NCI-H2196 treated with DMSO at 0.1 percent for 48 hours (cell line): ENCODE results near the gene IFNAR2.

ENCODE experiments used
- DNase-seq: peaks from one replicate; lab custom pipeline; 2025; ENCODE audit not compliant: unreplicated experiment; lab: John Stamatoyannopoulos, UW

IFNAR2 gene

GRCh38 chr21:33229784-33230544 is at the start of gene IFNAR2:
Gene IFNAR2 (plus strand): TSS chr21:33229938. CDS start chr21:33241923, 11,985 bp downstream.
- DNase-seq: peak; percentile 53

GRCh38 chr21:33185852-33186251 is 43.9 kb upstream of the IFNAR2 start:
- DNase-seq: no peak

GRCh38 chr21:33187276-33187675 is 42.5 kb upstream of the IFNAR2 start:
- no peak for DNase-seq

DNA sequence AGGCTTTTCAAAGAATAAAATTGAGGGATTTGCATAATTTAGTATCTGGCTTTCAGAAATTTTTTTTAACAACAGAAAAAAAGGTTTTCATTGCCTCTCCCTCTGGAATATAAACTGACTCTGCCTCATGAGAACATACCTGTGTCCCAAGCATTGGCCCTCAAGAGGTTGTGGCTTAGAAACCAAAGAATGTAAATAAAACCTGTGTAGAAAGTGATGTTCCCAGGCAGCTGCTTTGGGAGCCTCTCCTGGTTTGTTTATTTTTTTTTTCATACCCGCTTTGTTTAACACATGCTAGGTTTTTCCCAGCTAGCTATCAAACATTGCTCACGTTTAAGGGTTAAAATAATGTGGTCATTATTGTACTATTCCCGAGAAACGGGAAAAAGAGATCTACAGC is 40.5 kb upstream of the IFNAR2 start:
- DNase-seq: no peak

DNA sequence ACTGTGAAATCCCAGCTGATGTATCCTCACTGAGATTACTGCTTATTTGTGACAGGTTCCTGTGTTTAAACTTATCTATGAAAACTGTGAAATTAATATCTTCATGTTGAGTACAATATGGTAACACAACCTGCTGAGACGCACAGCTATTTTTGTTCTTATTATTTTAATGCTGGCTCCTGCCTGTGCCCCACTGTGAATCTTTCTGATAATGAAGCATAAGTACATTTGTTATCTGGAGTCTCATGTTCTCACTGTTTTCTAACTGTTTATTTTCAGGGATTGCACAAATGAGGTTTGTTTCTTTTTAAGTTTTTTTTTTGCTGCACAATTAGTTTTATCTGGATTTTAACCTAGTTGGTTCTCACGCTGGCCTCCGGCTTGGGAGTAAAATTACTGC is 39.9 kb upstream of the IFNAR2 start:
- DNase-seq: no peak

- DNase-seq: peak; percentile 61
Observed at GRCh38 chr21:33196941-33197374, 32.8 kb upstream of the IFNAR2 start.

- no peak for DNase-seq
Observed at GRCh38 chr21:33197496-33197895, 32.2 kb upstream of the IFNAR2 start.

GRCh38 chr21:33198346-33199099 is 31.2 kb upstream of the IFNAR2 start:
- DNase-seq: no peak

GRCh38 chr21:33199100-33199464 is 30.7 kb upstream of the IFNAR2 start:
- no peak for DNase-seq

- DNase-seq: peak; percentile 81
Observed at GRCh38 chr21:33199516-33200217, 30.1 kb upstream of the IFNAR2 start.

DNA sequence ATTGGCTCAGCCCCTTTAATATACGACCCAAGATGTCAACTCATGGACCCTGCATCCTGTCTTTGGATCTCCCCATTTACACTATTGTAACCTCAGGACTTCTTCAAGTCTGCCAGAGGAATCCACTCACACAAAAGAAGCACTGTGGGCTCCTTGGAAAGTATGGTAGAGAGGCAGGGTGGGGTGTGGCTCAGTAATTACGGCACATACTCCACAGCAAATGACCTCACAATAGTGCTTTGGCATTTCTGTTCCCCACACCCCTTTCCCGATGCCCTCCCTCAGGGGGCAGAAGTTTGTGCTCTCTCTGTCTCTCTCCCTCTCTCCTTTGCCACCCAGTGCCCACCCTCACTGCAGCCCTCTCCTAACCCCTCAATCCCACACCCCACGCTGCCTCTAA is 27.8 kb upstream of the IFNAR2 start:
- DNase-seq: no peak

DNA sequence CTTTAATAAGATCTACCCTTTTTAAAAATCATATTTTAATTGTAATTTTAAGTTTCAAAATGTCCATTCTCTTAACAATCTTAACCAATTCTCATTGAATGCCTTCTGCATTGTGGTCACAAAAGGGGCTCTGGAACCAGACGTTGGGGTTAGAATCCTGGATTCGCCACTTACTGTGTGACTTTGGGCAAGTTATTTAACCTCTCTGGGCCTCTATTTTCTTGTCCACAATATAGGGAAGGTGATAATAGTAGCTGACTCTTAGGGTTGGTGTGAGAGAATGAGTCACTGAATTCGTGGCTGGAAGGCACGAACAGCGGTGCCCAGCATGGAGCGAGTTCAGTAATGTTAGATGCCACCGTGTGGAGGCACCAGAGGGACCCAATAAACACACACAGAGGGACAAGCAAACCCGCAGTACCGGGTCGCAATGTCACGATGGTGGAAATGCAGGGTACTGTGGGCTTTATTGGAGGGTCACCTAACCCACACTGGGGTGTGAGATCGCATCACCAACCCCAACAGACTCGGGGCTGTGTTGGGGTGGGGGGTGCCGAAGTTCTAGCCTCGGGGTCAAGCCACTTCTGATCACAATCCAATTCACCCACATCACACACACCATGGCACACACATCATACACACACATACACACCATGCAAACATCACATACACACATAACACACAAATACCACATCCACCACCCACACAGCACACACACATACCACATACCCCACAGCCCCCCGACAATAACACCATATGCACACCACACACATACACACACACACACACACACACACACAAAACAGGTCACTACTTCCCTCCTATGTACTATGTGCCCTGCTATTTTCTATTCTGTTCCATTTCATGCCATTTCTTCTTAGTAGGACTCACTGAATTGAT is 27.0 kb upstream of the IFNAR2 start:
- no peak for DNase-seq

GRCh38 chr21:33203371-33203724 is 26.4 kb upstream of the IFNAR2 start:
- no peak for DNase-seq

DNA sequence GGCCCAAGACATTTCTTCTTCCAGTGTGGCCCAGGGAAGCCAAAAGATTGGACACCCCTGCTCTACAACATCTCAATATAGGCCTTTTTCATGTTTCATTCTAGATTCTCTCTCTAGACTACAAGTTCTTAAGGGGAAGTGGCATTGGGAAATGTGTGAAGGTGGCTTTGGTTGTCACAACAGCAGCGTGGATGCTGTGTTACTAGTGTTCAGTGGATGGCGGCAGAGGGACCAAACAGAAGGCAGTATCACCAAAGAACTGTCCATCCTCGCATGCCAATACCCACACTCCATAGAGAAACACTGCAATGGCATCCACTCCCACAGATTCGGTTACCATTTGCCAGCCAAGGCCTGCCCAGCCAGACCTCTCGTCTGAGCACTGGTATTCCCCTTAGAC is 24.3 kb upstream of the IFNAR2 start:
- no peak for DNase-seq

- DNase-seq: no peak
Observed at GRCh38 chr21:33206771-33207281, 22.9 kb upstream of the IFNAR2 start.

GRCh38 chr21:33207449-33208149 is 22.1 kb upstream of the IFNAR2 start:
- no peak for DNase-seq

- no peak for DNase-seq
Observed at GRCh38 chr21:33208534-33208933, 21.2 kb upstream of the IFNAR2 start.

- DNase-seq: no peak
Observed at GRCh38 chr21:33211305-33211704, 18.4 kb upstream of the IFNAR2 start.

DNA sequence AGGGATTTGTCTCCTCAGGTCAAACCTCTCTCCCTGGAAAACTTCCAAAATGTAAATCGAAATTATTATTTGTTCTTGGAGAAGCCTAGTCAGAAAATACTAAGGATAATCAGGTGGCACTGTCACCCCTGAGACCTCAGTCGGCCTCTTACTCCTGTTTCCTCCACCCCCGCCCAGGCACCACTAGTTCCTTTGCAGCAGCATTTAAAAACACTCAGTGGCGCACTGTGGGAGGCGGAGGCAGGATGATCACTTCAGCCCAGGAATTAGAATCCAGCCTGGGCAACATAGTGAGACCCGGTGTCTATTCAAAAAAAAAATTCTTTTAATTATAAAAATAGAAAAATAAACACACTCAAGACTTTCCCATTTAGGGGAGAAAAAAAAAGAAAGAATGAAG is 18.0 kb upstream of the IFNAR2 start:
- no peak for DNase-seq
